K562 (cell line): ENCODE results near the gene DARS2. TPM values are rescaled to one million over a fixed set of nuclear protein-coding genes. Genes with fewer than 3 reads are reported as not detected.
A peak's percentile ranks its signal among the peaks of the same experiment; 100 is the strongest.

ENCODE experiments used
- ATAC-seq: fragments of 200-7000 bp; cut with Tn5 transposase; 3 replicates; pipeline ENCODE4 v1.9.1; 2020; ENCODE audit warnings: moderate library complexity
- BruUV-seq: library from RNA; stranded (reverse); fragments of 400-500 nt; replicated peaks from 2 replicates; lab custom pipeline; 2021; lab: Mats Ljungman, UMichigan
- CTCF ChIA-PET: fragments of 300-600 bp; formaldehyde crosslinking; extraction: SDS; loops from one replicate; lab custom pipeline; 2021; ENCODE audit warnings: low intra/inter-chr PET ratio; lab: Yijun Ruan, JAX
- POLR2A ChIA-PET: fragments of 300-600, 350-650 bp; sonication (Branson Sonifier 250); formaldehyde crosslinking; extraction: SDS; loops from one replicate; lab custom pipeline; 2021; ENCODE audit warnings: antibody characterized with exemption, inconsistent platforms; lab: Yijun Ruan, JAX
- DNase-seq, 4 experiments: peaks; one replicate each; pipeline versions ENCODE4 v3.0.0 to v3.0.0-alpha.2; 2011 to 2018; ENCODE audit warnings: low spot score in 3 of 4, mixed read lengths in 3 of 4; ENCODE audit errors: extremely low read depth in 1 of 4
- FAIRE-seq: peaks from 2 replicates; lab custom pipeline; 2011; peaks lifted over from hg19 to GRCh38; lab: Jason Lieb, UNC
- H2AFZ ChIP-seq: 2 replicates; pipeline ENCODE4 v1.6.0; 2011; ENCODE audit warnings: low read depth, low read length, control low read depth, inconsistent platforms
- H3K27ac ChIP-seq: fragments of 200-600 bp; 3 replicates; pipeline ENCODE4 v1.8.0; 2011; ENCODE audit warnings: low read depth, mild to moderate bottlenecking, control low read depth, inconsistent platforms, low read length, moderate library complexity, mixed read lengths; ENCODE audit errors: extremely low read depth
- H3K27me3 ChIP-seq, 2 experiments: fragments of 300-600 bp in 1 of 2; 2 replicates in 1 of 2; 3 replicates in 1 of 2; pipeline versions ENCODE4 v1.6.0 to v1.8.0; 2011; ENCODE audit warnings: inconsistent platforms in 2 of 2, low read length in 2 of 2, mild to moderate bottlenecking in 1 of 2, mixed read lengths in 1 of 2, moderate library complexity in 1 of 2; ENCODE audit not compliant: control insufficient read depth in 2 of 2, insufficient read depth in 2 of 2
- H3K36me3 ChIP-seq: fragments of 300-600 bp; 3 replicates; pipeline ENCODE4 v1.8.0; 2011; ENCODE audit warnings: mild to moderate bottlenecking, low read length, inconsistent platforms; ENCODE audit not compliant: control insufficient read depth, insufficient read depth
- H3K4me1 ChIP-seq, 2 experiments: fragments of 200-600 bp in 1 of 2; replicated peaks in 1 of 2; 2 replicates in 1 of 2; 3 replicates in 1 of 2; pipeline versions ENCODE4 v1.5.1 to v1.8.0; 2011; ENCODE audit warnings: inconsistent platforms in 2 of 2, low read length in 2 of 2, mild to moderate bottlenecking in 1 of 2, mixed read lengths in 1 of 2, moderate library complexity in 1 of 2; ENCODE audit not compliant: control insufficient read depth in 2 of 2, insufficient read depth in 2 of 2
- H3K4me2 ChIP-seq: 2 replicates; pipeline ENCODE4 v1.6.1; 2011; ENCODE audit warnings: low read length, control low read depth, inconsistent platforms, mixed read lengths; ENCODE audit not compliant: insufficient read depth
- H3K4me3 ChIP-seq: fragments of 200-600 bp; sonication (generic), shearing (Covaris generic); 2 replicates; pipeline ENCODE4 v1.5.1; 2016; ENCODE audit warnings: control low read depth, inconsistent platforms
- H3K79me2 ChIP-seq: fragments of 200-600 bp; 3 replicates; pipeline ENCODE4 v1.8.0; 2011; ENCODE audit warnings: low read length, inconsistent platforms; ENCODE audit not compliant: control insufficient read depth, insufficient read depth
- H3K9ac ChIP-seq, 2 experiments: 2 replicates each; pipeline versions ENCODE4 v1.6.0 to v1.6.1; 2011; ENCODE audit warnings: low read depth in 2 of 2, low read length in 2 of 2, control low read depth in 1 of 2, inconsistent platforms in 1 of 2, mild to moderate bottlenecking in 1 of 2, mixed read lengths in 1 of 2; ENCODE audit not compliant: insufficient read depth in 1 of 2
- H3K9me1 ChIP-seq: one replicate; pipeline ENCODE4 v1.6.0; 2011; ENCODE audit warnings: inconsistent platforms, mild to moderate bottlenecking, low read length, moderate library complexity; ENCODE audit not compliant: control insufficient read depth, insufficient read depth
- H3K9me3 ChIP-seq: replicated peaks from 2 replicates; pipeline ENCODE4 v1.5.1; 2011; ENCODE audit warnings: low read depth, low read length, inconsistent platforms; ENCODE audit not compliant: control insufficient read depth, insufficient read depth
- H4K20me1 ChIP-seq: replicated peaks from 2 replicates; pipeline ENCODE4 v1.6.1; 2011; ENCODE audit warnings: low read length, inconsistent platforms, mixed read lengths; ENCODE audit not compliant: control insufficient read depth, insufficient read depth
- ARHGAP35 ChIP-seq: fragments of 450-650 bp; IDR thresholded peaks from 2 replicates; pipeline ENCODE4 v1.6.1; 2018; ENCODE audit not compliant: partially characterized antibody
- CREM ChIP-seq: IDR thresholded peaks from 2 replicates; pipeline ENCODE4 v1.6.1; 2014; ENCODE audit warnings: antibody characterized with exemption, low read depth
- KAT8 ChIP-seq: fragments of 450-650 bp; IDR thresholded peaks from 2 replicates; pipeline ENCODE4 v1.6.1; 2016; ENCODE audit warnings: low read depth, mild to moderate bottlenecking
- KLF16 ChIP-seq: IDR thresholded peaks from 2 replicates; pipeline ENCODE4 v1.6.1; 2016; ENCODE audit warnings: antibody characterized with exemption
- PRDM10 ChIP-seq: fragments of 450-650 bp; IDR thresholded peaks from 2 replicates; pipeline ENCODE4 v1.6.1; 2018; ENCODE audit not compliant: partially characterized antibody
- RBBP5 ChIP-seq: fragments of 200-600 bp; sonication (generic); IDR thresholded peaks from 2 replicates; pipeline ENCODE4 v1.6.1; 2012; ENCODE audit warnings: borderline replicate concordance, mild to moderate bottlenecking, low read length, control low read depth, inconsistent platforms; ENCODE audit not compliant: insufficient read depth, poor library complexity, severe bottlenecking
- SMAD2 ChIP-seq: fragments of 150-350 bp; IDR thresholded peaks from 2 replicates; pipeline ENCODE4 v1.6.1; 2014; ENCODE audit warnings: low read depth, mild to moderate bottlenecking, low read length
- SNRNP70 ChIP-seq: fragments of 200-400 bp; formaldehyde crosslinking; optimal IDR thresholded peaks from 2 replicates; pipeline ENCODE3; 2017; ENCODE audit warnings: low read depth, low read length
- THRB ChIP-seq: fragments of 450-650 bp; formaldehyde crosslinking; conservative IDR thresholded peaks from 2 replicates; pipeline ENCODE4 v1.4.0; 2022; ENCODE audit warnings: mild to moderate bottlenecking, missing genetic modification characterization
- ZBTB5 ChIP-seq: fragments of 450-650 bp; IDR thresholded peaks from 2 replicates; pipeline ENCODE4 v1.6.1; 2017; ENCODE audit warnings: antibody characterized with exemption
- ZFPM2 ChIP-seq: fragments of 250-450 bp; sonication (Bioruptor Pico); IDR thresholded peaks from 2 replicates; pipeline ENCODE4 v1.5.1; 2022; ENCODE audit warnings: mild to moderate bottlenecking
- ZNF431 ChIP-seq: sonication (generic); formaldehyde crosslinking; IDR thresholded peaks from 2 replicates; pipeline ENCODE4 v1.8.0; 2022; ENCODE audit warnings: mild to moderate bottlenecking, missing genetic modification reagents
- WGBS: fragments of 100-300 bp; shearing (Covaris generic); methylation state at CpG from one replicate; pipeline ENCODE4 v1.1.6; 2016; ENCODE audit warnings: low coverage, mixed read lengths; ENCODE audit not compliant: insufficient coverage; ENCODE audit errors: missing lambda C conversion rate; 5-methylcytosine and 5-hydroxymethylcytosine counted together
- in situ Hi-C: fragments of 300-500 bp; cut with MboI; formaldehyde crosslinking; loops from 4 replicates; pipeline ENCODE4 v1.15.0; 2018; ENCODE audit warnings: inconsistent platforms, mixed read lengths
- intact Hi-C: fragments of 100-400 bp; cut with micrococcal nuclease; formaldehyde crosslinking; loops from 2 replicates; pipeline ENCODE4 v1.14.2; 2022
- polyA plus RNA-seq, 8 experiments: library from polyadenylated mRNA; depleted of rRNA in 4 of 8; stranded (reverse) in 5 of 8; unstranded in 3 of 8; fragments of >200 nt; fragmentation: Nextera tagmentation in 2 of 8; fragmentation: Illumina TruSeq in 1 of 8; extraction: Ambion mirVana in 2 of 8; extraction: Trizol in 1 of 8; gene quantifications; 2 replicates each; pipeline versions ENCODE4 v1.2.1 to v1.2.3, GENCODE V29; 2011 to 2014; ENCODE audit warnings: inconsistent platforms in 1 of 8, missing spikeins in 1 of 8
- total RNA-seq, 7 experiments: library from RNA; depleted of rRNA in 6 of 7; stranded (reverse); fragments of >200 nt in 6 of 7; fragmentation: Illumina TruSeq in 2 of 7; extraction: Trizol in 2 of 7; gene quantifications; 2 replicates each; pipeline versions ENCODE4 v1.2.1 to v1.2.3, GENCODE V29; 2011 to 2021; ENCODE audit warnings: low replicate concordance in 1 of 7

Gene DARS2
- total and polyA plus RNA-seq, 9 of the 15 experiments (the other 6 are each of a cell fraction or from before 2014, with no cell fraction given) = 36.4 to 96.7 (median 68.6) TPM

GRCh38 chr1:173867141-173867752, 42.8 kb downstream of the DARS2 start (continued):
- no peak for TF ChIP-seq THRB (CRISPR knock-in tag)
- peak; percentile 100 for TF ChIP-seq SNRNP70
- TF ChIP-seq RBBP5 = no peak
- TF ChIP-seq ARHGAP35 = no peak

GRCh38 chr1:173867753-173868265, 43.3 kb downstream of the DARS2 start, which contains the start of gene GAS5:
GAS5 (minus strand) TSS chr1:173867989.
- Histone ChIP-seq H3K9ac (peak within 1 kb of the TSS; percentile 94 to 97), H3K4me1 (peaks cover 17 to 34% of the 10 kb centered on the region in 2 experiments), H3K9me3 (no peaks in the 10 kb centered on the region), H2AFZ (peak within 1 kb of the TSS; percentile 89), H4K20me1 (peaks cover 45% of the 10 kb centered on the region), H3K27ac (peak within 1 kb of the TSS; percentile 95), H3K4me2 (peak within 1 kb of the TSS; percentile 100), H3K4me3 (peak within 1 kb of the TSS; percentile 86), H3K79me2 (peaks cover 82% of the 10 kb centered on the region), H3K9me1 (peaks cover 2% of the 10 kb centered on the region), H3K27me3 (no peaks in the 10 kb centered on the region; a peak in 1 of 5 replicates), H3K36me3 (peaks cover 57% of the 10 kb centered on the region)
- POLR2A ChIA-PET = interaction anchor here (0.5 to 9.7 kb wide), 71 partner anchors 8 to 1335 kb away, joined by 3 to 183 read pairs (median 4); partner anchors contain the start of genes CENPL, DARS2, KLHL20 and MRPS14
- WGBS = 0% methylated on average over 28 of the region's 30 CpGs
- DNase-seq = peak; percentile 91 to 100 (median 94)
- peak; percentile 93 for FAIRE-seq
- in situ Hi-C loops = no loop called here
- ATAC-seq = peak; percentile 85
- CTCF ChIA-PET = interaction anchor here (0.6 kb wide), 1 partner anchor 612 kb away, joined by 3 read pairs; no protein-coding TSS in a partner anchor
- intact Hi-C loops = loop anchor here (1.0 to 5.0 kb wide), 5 partner anchors 44 to 391 kb away; partner anchors contain the start of genes CENPL, DARS2, PRDX6 and RABGAP1L
- no TSS peak for BruUV-seq
- no peak for TF ChIP-seq KLF16
- no peak for TF ChIP-seq ZFPM2 (CRISPR knock-in tag)
- TF ChIP-seq SMAD2 = no peak
- peak; percentile 61 for TF ChIP-seq PRDM10
- TF ChIP-seq CREM = peak; percentile 96
- no peak for TF ChIP-seq KAT8
- no peak for TF ChIP-seq ZBTB5
- TF ChIP-seq ZNF431 = no peak; the same call in 1 of the 2 replicates
